Skin epidermis (tissue), 12 donors: ENCODE results near the gene CCDC69.

Experiments used
- H3K27ac ChIP-seq, 21 experiments: fragments of 200-600 bp; sonication (generic) in 11 of 21; one replicate each; pipeline ENCODE4 v1.5.0; 2020; ENCODE audit warnings: mild to moderate bottlenecking in 3 of 21, inconsistent platforms in 2 of 21, moderate library complexity in 2 of 21
- H3K4me3 ChIP-seq, 7 experiments: fragments of 200-600 bp; sonication (generic) in 2 of 7; one replicate each; pipeline ENCODE4 v1.5.0; 2020; ENCODE audit warnings: inconsistent platforms in 2 of 7, mild to moderate bottlenecking in 2 of 7, moderate library complexity in 1 of 7

The CCDC69 gene

GRCh38 chr5:151137067-151137825, 86.6 kb downstream of the CCDC69 start:
- Histone ChIP-seq H3K4me3 (no peak overlapping the region), H3K27ac (peak overlapping the region in 1 of 21 experiments; percentile 10)

- H3K27ac ChIP-seq: peak overlapping the region in 4 of 21 experiments; percentile 1 to 43 (median 19)
These were observed 89.7 kb downstream of the CCDC69 start for GRCh38 chr5:151134228-151134627.

GRCh38 chr5:151132963-151133362, 90.9 kb downstream of the CCDC69 start:
- no peak overlapping the region for H3K4me3 ChIP-seq
- peak overlapping the region in 3 of 21 experiments; percentile 19 to 43 (median 34) for H3K27ac ChIP-seq

More at GRCh38 chr5:151134228-151134627, 89.7 kb downstream of the CCDC69 start:
- no peak overlapping the region for H3K4me3 ChIP-seq
